Thyroid gland (tissue), 4 donors: ENCODE results near the gene LIMK1. TPM values are rescaled to one million over a fixed set of nuclear protein-coding genes. Genes with fewer than 3 reads are reported as not detected.

Source experiments
- DNase-seq, 2 donors: peaks; one replicate each; pipeline ENCODE4 v3.0.0-alpha.2; 2019
- H3K27ac ChIP-seq, 3 donors: fragments of 200-600 bp; sonication (generic); 1 replicate in 2 of 3; 2 replicates in 1 of 3; pipeline ENCODE4 v1.5.1; 2016 to 2019; ENCODE audit warnings: mild to moderate bottlenecking in 1 of 3, moderate library complexity in 1 of 3
- H3K27me3 ChIP-seq: fragments of 200-600 bp; sonication (generic); one replicate; pipeline ENCODE4 v1.5.1; 2019
- H3K36me3 ChIP-seq, 2 donors: fragments of 200-600 bp; sonication (generic); one replicate each; pipeline ENCODE4 v1.5.1; 2016 to 2019
- H3K4me1 ChIP-seq, 2 donors: fragments of 200-600 bp; sonication (generic); one replicate each; pipeline ENCODE4 v1.5.1; 2017 to 2019
- H3K4me3 ChIP-seq, 3 donors: fragments of 200-600 bp; sonication (generic); replicated peaks in 1 of 3; 1 replicate in 2 of 3; 2 replicates in 1 of 3; pipeline ENCODE4 v1.5.1; 2016; ENCODE audit warnings: mild to moderate bottlenecking in 1 of 3
- H3K9me3 ChIP-seq: fragments of 200-600 bp; sonication (generic); one replicate; pipeline ENCODE4 v1.5.1; 2017
- POLR2A ChIP-seq, 2 donors: fragments of 450-650 bp; IDR thresholded peaks; one replicate each; pipeline ENCODE4 v1.6.1; 2017; ENCODE audit warnings: antibody characterized with exemption in 2 of 2, mild to moderate bottlenecking in 2 of 2, moderate library complexity in 1 of 2
- WGBS, 2 donors: methylation state at CpG; one replicate each; pipeline ENCODE4 v1.1.5; 2017; 5-methylcytosine and 5-hydroxymethylcytosine counted together
- intact Hi-C: fragments of 100-400 bp; cut with DNase I; formaldehyde crosslinking; loops from one replicate; pipeline ENCODE4 v1.15.1; 2023
- total RNA-seq, 4 donors: library from RNA; depleted of rRNA; stranded (reverse); fragments of >200 nt; gene quantifications; one replicate each; pipeline ENCODE4 v1.2.3, GENCODE V29; 2016
- TF ChIP-seq, protein P1 (sequence below), 6 experiments: fragments of 200-600 bp in 3 of 6; fragments of 450-650 bp in 3 of 6; sonication (generic) in 3 of 6; IDR thresholded peaks; one replicate each; pipeline ENCODE4 v1.5.1; 2016 to 2019; ENCODE audit warnings: antibody characterized with exemption in 6 of 6, mild to moderate bottlenecking in 2 of 6, inconsistent platforms in 1 of 6, moderate library complexity in 1 of 6

Gene LIMK1
- 10 to 100 TPM; 16.7 to 32.8 (median 21.5) TPM for total RNA-seq

DNA sequence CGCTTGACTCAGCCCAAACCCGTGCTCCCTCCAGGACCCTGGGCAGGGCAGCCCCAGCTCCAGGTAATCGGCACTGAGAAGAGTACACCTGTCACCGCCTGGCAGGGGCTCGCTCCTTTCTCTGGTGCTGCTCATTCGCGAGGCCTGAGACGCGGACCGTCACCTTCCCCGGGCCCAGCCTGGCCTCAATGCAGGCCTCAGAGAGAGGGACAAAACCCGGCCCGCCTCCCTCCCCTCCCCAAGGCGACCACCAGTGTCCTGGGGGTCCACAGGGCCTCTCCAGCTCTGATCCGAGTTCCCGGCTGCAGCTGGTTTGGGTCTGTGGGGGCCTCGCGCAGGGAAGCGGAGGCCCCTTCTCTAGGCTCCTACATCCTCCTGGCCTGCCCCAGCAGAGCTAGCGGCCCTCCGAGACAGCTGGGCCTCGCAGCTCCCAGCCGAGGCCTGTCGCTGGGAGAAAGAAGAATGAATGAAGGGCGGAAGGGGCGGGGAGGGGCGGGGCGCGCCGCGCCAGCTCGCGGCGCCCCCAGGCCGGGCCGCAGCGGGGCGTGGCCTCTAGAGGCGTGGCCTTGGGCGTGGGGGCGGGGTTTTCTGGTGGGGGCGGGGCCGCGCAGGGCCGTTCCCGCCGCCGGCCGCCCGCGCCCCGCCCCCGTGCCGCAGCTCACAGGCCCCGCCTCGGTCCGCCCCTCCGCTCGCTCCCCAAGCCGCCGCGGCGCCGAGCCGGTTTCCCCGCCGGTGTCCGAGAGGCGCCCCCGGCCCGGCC, at the start of gene LIMK1:
TSS of gene LIMK1 (plus strand) at position 688 of the 760 bp plus-strand sequence. CDS start 187 bp downstream, outside the sequence.
- Histone ChIP-seq H3K4me1 (peaks cover 13 to 22% of the 10 kb centered on the region in 2 donors), H3K9me3 (no peaks in the 10 kb centered on the region), H3K4me3 (peak within 1 kb of the TSS in 2 of 3 donors; percentile 43 to 84), H3K27me3 (no peaks in the 10 kb centered on the region), H3K27ac (peak within 1 kb of the TSS; percentile 11 to 48 (median 48)), H3K36me3 (no peaks in the 10 kb centered on the region)
- TF ChIP-seq, protein P1, sequence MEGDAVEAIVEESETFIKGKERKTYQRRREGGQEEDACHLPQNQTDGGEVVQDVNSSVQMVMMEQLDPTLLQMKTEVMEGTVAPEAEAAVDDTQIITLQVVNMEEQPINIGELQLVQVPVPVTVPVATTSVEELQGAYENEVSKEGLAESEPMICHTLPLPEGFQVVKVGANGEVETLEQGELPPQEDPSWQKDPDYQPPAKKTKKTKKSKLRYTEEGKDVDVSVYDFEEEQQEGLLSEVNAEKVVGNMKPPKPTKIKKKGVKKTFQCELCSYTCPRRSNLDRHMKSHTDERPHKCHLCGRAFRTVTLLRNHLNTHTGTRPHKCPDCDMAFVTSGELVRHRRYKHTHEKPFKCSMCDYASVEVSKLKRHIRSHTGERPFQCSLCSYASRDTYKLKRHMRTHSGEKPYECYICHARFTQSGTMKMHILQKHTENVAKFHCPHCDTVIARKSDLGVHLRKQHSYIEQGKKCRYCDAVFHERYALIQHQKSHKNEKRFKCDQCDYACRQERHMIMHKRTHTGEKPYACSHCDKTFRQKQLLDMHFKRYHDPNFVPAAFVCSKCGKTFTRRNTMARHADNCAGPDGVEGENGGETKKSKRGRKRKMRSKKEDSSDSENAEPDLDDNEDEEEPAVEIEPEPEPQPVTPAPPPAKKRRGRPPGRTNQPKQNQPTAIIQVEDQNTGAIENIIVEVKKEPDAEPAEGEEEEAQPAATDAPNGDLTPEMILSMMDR (IDR thresholded peaks at IDR 0.05): no peak
- TF ChIP-seq POLR2A (IDR thresholded peaks at IDR 0.05): peak in 1 of 2 donors; percentile 19
- peak; percentile 74 for DNase-seq
- intact Hi-C loops: no loop called here
- 49 to 52% methylated on average over 2 to 7 of the region's 71 CpGs for WGBS, 2 donors

DNA sequence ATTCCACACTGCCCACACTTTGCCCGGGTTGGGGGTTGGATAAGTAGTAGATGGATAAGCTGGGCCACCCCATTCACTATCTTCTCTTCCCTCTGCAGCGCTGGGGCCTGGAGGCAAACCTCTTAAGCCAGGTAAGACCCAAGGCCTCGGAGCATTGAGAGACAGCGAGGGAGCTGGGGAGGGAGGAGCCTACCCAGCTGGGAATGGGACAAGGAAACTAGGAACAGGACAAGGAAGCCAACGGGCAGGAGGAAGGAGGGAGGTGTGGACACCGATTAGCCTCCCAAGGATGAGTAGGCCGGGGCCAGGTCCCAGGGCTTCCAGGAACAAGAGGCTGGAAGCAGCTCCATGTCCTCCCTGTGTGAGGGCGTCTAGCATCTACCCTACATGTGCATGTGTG, 46.0 kb upstream of the LIMK1 start:
- Histone ChIP-seq H3K27ac (peak overlapping the region in 1 of 3 donors; percentile 45), H3K36me3 (peaks cover 0 to 8% of the 10 kb centered on the region in 2 donors), H3K4me3 (no peak overlapping the region), H3K27me3 (no peaks in the 10 kb centered on the region), H3K9me3 (no peaks in the 10 kb centered on the region), H3K4me1 (peaks cover 0 to 12% of the 10 kb centered on the region in 2 donors)
- no peak for DNase-seq
- TF ChIP-seq, protein P1 (IDR thresholded peaks at IDR 0.05): no peak
- TF ChIP-seq POLR2A (IDR thresholded peaks at IDR 0.05): no peak
- 72 to 74% methylated on average over 7 to 8 of the region's 8 CpGs for WGBS, 2 donors
- intact Hi-C loops: no loop called here

DNA sequence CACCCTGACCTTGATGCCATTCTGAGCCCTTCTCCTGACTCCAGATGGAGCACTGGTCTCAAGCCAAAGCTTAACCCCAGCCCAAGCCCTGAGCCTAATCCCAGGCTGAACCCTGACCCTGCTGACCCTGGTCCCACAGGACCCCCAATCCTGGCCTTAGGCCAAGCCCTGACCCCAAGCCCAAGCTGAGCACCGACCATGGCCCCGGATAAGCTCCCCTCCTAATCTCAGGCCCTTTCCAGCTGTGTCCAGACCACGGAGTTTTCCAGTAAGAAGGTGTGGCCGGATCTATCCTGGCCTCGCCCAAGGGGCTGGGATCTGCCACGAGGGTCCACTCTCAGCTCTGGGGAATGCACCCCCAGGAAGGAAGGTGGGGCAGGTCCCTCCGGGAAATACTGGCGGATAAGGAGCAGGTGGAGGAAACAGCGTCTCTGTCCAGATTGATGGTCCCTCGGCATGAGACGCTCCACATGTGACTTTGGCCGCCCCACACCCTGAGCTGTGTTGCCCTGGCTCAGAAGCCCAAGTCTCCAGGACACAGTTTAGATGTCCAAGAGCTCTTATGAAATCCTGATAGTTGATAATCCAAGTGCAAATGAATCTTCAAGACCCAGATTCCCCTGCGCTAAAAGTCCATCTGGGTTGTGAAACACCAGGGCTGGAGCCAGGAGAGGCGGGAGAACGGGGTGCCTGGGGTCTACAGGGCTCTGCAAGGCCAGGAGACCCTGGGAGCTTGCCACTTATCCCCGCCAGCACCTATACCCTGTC, 45.2 kb upstream of the LIMK1 start:
- H3K4me1 ChIP-seq: peaks cover 8 to 19% of the 10 kb centered on the region in 2 donors
- intact Hi-C loops: no loop called here
- no peak for TF ChIP-seq POLR2A (IDR thresholded peaks at IDR 0.05)
- TF ChIP-seq, protein P1 (IDR thresholded peaks at IDR 0.05): no peak
- no peak for DNase-seq
- no peak overlapping the region for H3K4me3 ChIP-seq
- H3K27me3 ChIP-seq: no peaks in the 10 kb centered on the region
- WGBS, 2 donors: 82 to 91% methylated on average over 10 to 13 of the region's 16 CpGs
- H3K27ac ChIP-seq: peak overlapping the region in 1 of 3 donors; percentile 45
- no peaks in the 10 kb centered on the region for H3K9me3 ChIP-seq
- H3K36me3 ChIP-seq: peaks cover 0 to 8% of the 10 kb centered on the region in 2 donors

DNA sequence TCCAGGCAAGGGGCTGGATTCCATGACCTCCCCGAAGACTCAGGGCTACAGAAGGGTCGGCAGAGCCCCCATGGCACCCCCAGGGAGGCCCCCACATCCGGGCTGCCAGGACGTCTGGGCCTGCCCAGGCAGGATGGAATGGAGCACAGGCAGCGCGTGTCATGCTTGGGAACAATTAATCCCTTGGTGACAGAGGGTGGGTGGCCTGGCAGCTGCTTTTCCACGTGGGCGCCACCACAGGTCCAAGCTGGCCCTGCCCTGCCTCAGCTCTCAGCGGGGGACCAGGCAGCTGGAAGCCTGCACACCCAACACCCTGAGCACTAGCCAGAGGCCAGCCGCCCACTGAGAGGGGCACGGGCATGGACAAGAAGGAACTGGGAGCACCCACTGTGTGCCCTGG, 44.3 kb upstream of the LIMK1 start:
- DNase-seq: no peak
- H3K9me3 ChIP-seq: no peaks in the 10 kb centered on the region
- 77 to 80% methylated on average over 1 to 10 of the region's 11 CpGs for WGBS, 2 donors
- peak overlapping the region in 1 of 3 donors; percentile 12 for H3K27ac ChIP-seq
- intact Hi-C loops: no loop called here
- H3K4me1 ChIP-seq: peaks cover 9 to 19% of the 10 kb centered on the region in 2 donors
- no peaks in the 10 kb centered on the region for H3K27me3 ChIP-seq
- TF ChIP-seq, protein P1 (IDR thresholded peaks at IDR 0.05): no peak
- no peak for TF ChIP-seq POLR2A (IDR thresholded peaks at IDR 0.05)
- H3K36me3 ChIP-seq: peaks cover 0 to 8% of the 10 kb centered on the region in 2 donors
- no peak overlapping the region for H3K4me3 ChIP-seq
